Lung (tissue), 12 donors: ENCODE results near the gene ATXN10. TPM values are rescaled to one million over a fixed set of nuclear protein-coding genes. Genes with fewer than 3 reads are reported as not detected.

ENCODE experiments used
- ATAC-seq: fragments of 200-7000 bp; cut with Tn5 transposase; one replicate; pipeline ENCODE4 v1.9.1; 2020; ENCODE audit warnings: moderate number of reproducible peaks; ENCODE audit not compliant: insufficient read depth, low FRiP score
- DNase-seq, 3 donors: peaks; one replicate each; pipeline ENCODE4 v3.0.0-alpha.2; 2013 to 2017
- H3K27ac ChIP-seq, 2 donors: one replicate each; pipeline ENCODE4 v1.5.1; 2013; ENCODE audit warnings: mild to moderate bottlenecking in 2 of 2, moderate library complexity in 2 of 2, control low read depth in 1 of 2, inconsistent platforms in 1 of 2, low read depth in 1 of 2, low read length in 1 of 2
- H3K27me3 ChIP-seq, 3 donors: one replicate each; pipeline ENCODE4 v1.5.1; 2013; ENCODE audit warnings: low read length in 2 of 3; ENCODE audit not compliant: control insufficient read depth in 3 of 3, insufficient read depth in 3 of 3
- H3K36me3 ChIP-seq, 4 donors: one replicate each; pipeline ENCODE4 v1.5.1; 2013; ENCODE audit warnings: low read length in 4 of 4, mild to moderate bottlenecking in 1 of 4, moderate library complexity in 1 of 4; ENCODE audit not compliant: control insufficient read depth in 4 of 4, insufficient read depth in 4 of 4
- H3K4me1 ChIP-seq, 5 donors: one replicate each; pipeline ENCODE4 v1.5.1; 2013; ENCODE audit warnings: low read length in 5 of 5, mild to moderate bottlenecking in 2 of 5, moderate library complexity in 1 of 5; ENCODE audit not compliant: control insufficient read depth in 5 of 5, insufficient read depth in 5 of 5
- H3K4me3 ChIP-seq: one replicate; pipeline ENCODE4 v1.5.1; 2013; ENCODE audit warnings: mild to moderate bottlenecking, control low read depth, moderate library complexity
- H3K9ac ChIP-seq, 2 donors: one replicate each; pipeline ENCODE4 v1.5.1; 2013; ENCODE audit warnings: low read length in 2 of 2, control low read depth in 1 of 2; ENCODE audit not compliant: insufficient read depth in 1 of 2
- H3K9me3 ChIP-seq, 4 donors: one replicate each; pipeline ENCODE4 v1.5.1; 2013; ENCODE audit warnings: low read length in 3 of 4, mild to moderate bottlenecking in 1 of 4, moderate library complexity in 1 of 4; ENCODE audit not compliant: control insufficient read depth in 4 of 4, insufficient read depth in 3 of 4
- CTCF ChIP-seq: IDR thresholded peaks from 2 replicates; pipeline ENCODE4 v1.5.1; 2012; ENCODE audit warnings: mild to moderate bottlenecking; ENCODE audit errors: control extremely low read depth, extremely low read depth
- WGBS, 2 donors: extraction: QIAGEN DNeasy Blood & Tissue Kit; methylation state at CpG; one replicate each; pipeline ENCODE4 v1.1.7; 2013; 5-methylcytosine and 5-hydroxymethylcytosine counted together
- polyA plus RNA-seq, 2 donors: library from polyadenylated mRNA; stranded (reverse); fragments of 200-250 nt; gene quantifications; one replicate each; pipeline ENCODE4 v1.2.1, GENCODE V29; 2013
- total RNA-seq, 2 donors: library from RNA; depleted of rRNA in 1 of 2; stranded (reverse); fragments of >200 nt in 1 of 2; gene quantifications; one replicate each; pipeline ENCODE4 v1.2.1, GENCODE V29; 2014 to 2021
- donor health status: control.
- donor health status: control.
- donor health status: Bipolar disorder and iron deficiency.
- donor health status: healthy.
- donor health status: DM: yes; HTN: yes; CAD: no.

ATXN10 gene
- total and polyA plus RNA-seq, 4 donors = 41.9 to 164 (median 92.2) TPM

GRCh38 chr22:45783690-45784089 is 112.1 kb downstream of the ATXN10 start:
- no peaks in the 10 kb centered on the region for H3K27me3 ChIP-seq
- H3K4me3 ChIP-seq = no peak overlapping the region
- H3K27ac ChIP-seq = no peak overlapping the region
- H3K4me1 ChIP-seq = peaks cover 0 to 14% (median 8%) of the 10 kb centered on the region in 5 donors
- no peak for DNase-seq
- H3K9ac ChIP-seq = no peak overlapping the region
- 75 to 83% methylated on average over 6 of the region's 6 CpGs for WGBS, 2 donors
- no peak for TF ChIP-seq CTCF
- no peak for ATAC-seq
- no peaks in the 10 kb centered on the region for H3K9me3 ChIP-seq
- H3K36me3 ChIP-seq = peaks cover 0 to 8% (median 2%) of the 10 kb centered on the region in 4 donors

GRCh38 chr22:45784357-45785277 is 113.0 kb downstream of the ATXN10 start:
- H3K9ac ChIP-seq = no peak overlapping the region
- no peaks in the 10 kb centered on the region for H3K27me3 ChIP-seq
- no peak for DNase-seq
- no peak overlapping the region for H3K27ac ChIP-seq
- peaks cover 0 to 8% (median 2%) of the 10 kb centered on the region in 4 donors for H3K36me3 ChIP-seq
- H3K4me3 ChIP-seq = no peak overlapping the region
- 80 to 87% methylated on average over 12 of the region's 12 CpGs for WGBS, 2 donors
- TF ChIP-seq CTCF = no peak
- no peak for ATAC-seq
- H3K4me1 ChIP-seq = peaks cover 0 to 15% (median 8%) of the 10 kb centered on the region in 5 donors
- H3K9me3 ChIP-seq = no peaks in the 10 kb centered on the region

- DNase-seq (no peak), ATAC-seq (peak; percentile 55)
- 78 to 87% methylated on average over 8 of the region's 8 CpGs for WGBS, 2 donors
- H3K9me3 ChIP-seq = no peaks in the 10 kb centered on the region
- H3K27ac ChIP-seq = no peak overlapping the region
- no peak overlapping the region for H3K9ac ChIP-seq
- no peak overlapping the region for H3K4me3 ChIP-seq
- H3K27me3 ChIP-seq = no peaks in the 10 kb centered on the region
- peaks cover 0 to 21% (median 8%) of the 10 kb centered on the region in 5 donors for H3K4me1 ChIP-seq
- no peak for TF ChIP-seq CTCF
- peaks cover 0 to 8% (median 2%) of the 10 kb centered on the region in 4 donors for H3K36me3 ChIP-seq
These were observed 113.8 kb downstream of the ATXN10 start for GRCh38 chr22:45785458-45785857.
